Thymus (tissue), 11 donors: Measurements from ENCODE around the gene MRTFA. TPM values are rescaled to one million over a fixed set of nuclear protein-coding genes. Genes with fewer than 3 reads are reported as not detected.

ENCODE experiments used
- DNase-seq, 9 donors: peaks; one replicate each; pipeline ENCODE4 v3.0.0-alpha.2; 2013; ENCODE audit warnings: low spot score in 9 of 9, low read depth in 6 of 9, missing footprints in 1 of 9
- H3K27ac ChIP-seq, 2 donors: one replicate each; pipeline ENCODE4 v1.5.1; 2013; ENCODE audit warnings: control low read depth in 1 of 2, low read depth in 1 of 2, low read length in 1 of 2, mild to moderate bottlenecking in 1 of 2, moderate library complexity in 1 of 2
- H3K27me3 ChIP-seq, 2 donors: one replicate each; pipeline ENCODE4 v1.5.1; 2013; ENCODE audit warnings: low read length in 1 of 2; ENCODE audit not compliant: control insufficient read depth in 2 of 2, insufficient read depth in 1 of 2
- H3K36me3 ChIP-seq, 2 donors: one replicate each; pipeline ENCODE4 v1.5.1; 2013; ENCODE audit warnings: low read length in 1 of 2, mild to moderate bottlenecking in 1 of 2, moderate library complexity in 1 of 2; ENCODE audit not compliant: control insufficient read depth in 2 of 2, insufficient read depth in 2 of 2
- H3K4me1 ChIP-seq, 2 donors: one replicate each; pipeline ENCODE4 v1.5.1; 2013; ENCODE audit warnings: low read length in 2 of 2; ENCODE audit not compliant: control insufficient read depth in 2 of 2, insufficient read depth in 2 of 2
- H3K4me3 ChIP-seq, 2 donors: one replicate each; pipeline ENCODE4 v1.5.1; 2013; ENCODE audit warnings: low read length in 2 of 2, control low read depth in 1 of 2, mild to moderate bottlenecking in 1 of 2
- H3K9me3 ChIP-seq, 2 donors: one replicate each; pipeline ENCODE4 v1.5.1; 2013; ENCODE audit warnings: low read length in 1 of 2, mild to moderate bottlenecking in 1 of 2; ENCODE audit not compliant: control insufficient read depth in 2 of 2, insufficient read depth in 1 of 2
- WGBS: extraction: QIAGEN DNeasy Blood & Tissue Kit; methylation state at CpG from one replicate; pipeline ENCODE4 v1.1.7; 2013; 5-methylcytosine and 5-hydroxymethylcytosine counted together
- polyA plus RNA-seq: library from polyadenylated mRNA; stranded (reverse); fragments of 200-250 nt; gene quantifications from one replicate; pipeline ENCODE4 v1.2.3, GENCODE V29; 2013
- total RNA-seq: library from RNA; stranded (reverse); fragments of 120-200 nt; gene quantifications from one replicate; pipeline ENCODE4 v1.2.4, GENCODE V29; 2013
- donor health status: healthy.

Gene MRTFA
- total and polyA plus RNA-seq, 2 donors: 16.8 to 37.0 TPM

GRCh38 chr22:40521046-40521445 is 115.5 kb downstream of the MRTFA start:
- DNase-seq: no peak
- H3K27me3 ChIP-seq: no peaks in the 10 kb centered on the region
- no peaks in the 10 kb centered on the region for H3K9me3 ChIP-seq
- 95% methylated on average over 1 of the region's 1 CpG for WGBS
- H3K27ac ChIP-seq: no peak overlapping the region
- no peak overlapping the region for H3K4me3 ChIP-seq
- H3K36me3 ChIP-seq: peaks cover 7 to 24% of the 10 kb centered on the region in 2 donors
- peaks cover 0 to 2% of the 10 kb centered on the region in 2 donors for H3K4me1 ChIP-seq

- H3K27me3 ChIP-seq: no peaks in the 10 kb centered on the region
- H3K4me1 ChIP-seq: no peaks in the 10 kb centered on the region
- H3K27ac ChIP-seq: no peak overlapping the region
- H3K36me3 ChIP-seq: peaks cover 7 to 24% of the 10 kb centered on the region in 2 donors
- no peaks in the 10 kb centered on the region for H3K9me3 ChIP-seq
- DNase-seq: no peak
- no peak overlapping the region for H3K4me3 ChIP-seq
- WGBS: over 99% methylated on average over 2 of the region's 2 CpGs
Measured at GRCh38 chr22:40520562-40520961, 116.0 kb downstream of the MRTFA start.

- Histone ChIP-seq H3K36me3 (peaks cover 12 to 27% of the 10 kb centered on the region in 2 donors), H3K4me3 (no peak overlapping the region), H3K27me3 (no peaks in the 10 kb centered on the region), H3K9me3 (no peaks in the 10 kb centered on the region), H3K27ac (no peak overlapping the region), H3K4me1 (no peaks in the 10 kb centered on the region)
- DNase-seq: no peak
- 95% methylated on average over 3 of the region's 3 CpGs for WGBS
Measured at GRCh38 chr22:40519948-40520331, 116.6 kb downstream of the MRTFA start.

GRCh38 chr22:40519284-40519947 is 117.1 kb downstream of the MRTFA start:
- no peaks in the 10 kb centered on the region for H3K9me3 ChIP-seq
- DNase-seq: no peak
- peaks cover 12 to 26% of the 10 kb centered on the region in 2 donors for H3K36me3 ChIP-seq
- H3K27me3 ChIP-seq: no peaks in the 10 kb centered on the region
- WGBS: 92% methylated on average over 5 of the region's 5 CpGs
- no peak overlapping the region for H3K4me3 ChIP-seq
- peak overlapping the region in 1 of 2 donors; percentile 4 for H3K27ac ChIP-seq
- no peaks in the 10 kb centered on the region for H3K4me1 ChIP-seq

GRCh38 chr22:40518840-40519239 is 117.7 kb downstream of the MRTFA start:
- H3K27ac ChIP-seq: no peak overlapping the region
- WGBS: 90% methylated on average over 4 of the region's 4 CpGs
- H3K4me1 ChIP-seq: no peaks in the 10 kb centered on the region

GRCh38 chr22:40517631-40518030 is 118.9 kb downstream of the MRTFA start:
- Histone ChIP-seq H3K4me1 (no peaks in the 10 kb centered on the region), H3K4me3 (no peak overlapping the region), H3K9me3 (no peaks in the 10 kb centered on the region), H3K36me3 (peaks cover 12 to 22% of the 10 kb centered on the region in 2 donors), H3K27ac (no peak overlapping the region), H3K27me3 (no peaks in the 10 kb centered on the region)
- WGBS: 98% methylated on average over 3 of the region's 3 CpGs
- no peak for DNase-seq

More at GRCh38 chr22:40518840-40519239, 117.7 kb downstream of the MRTFA start:
- Histone ChIP-seq H3K4me3 (no peak overlapping the region), H3K9me3 (no peaks in the 10 kb centered on the region), H3K27me3 (no peaks in the 10 kb centered on the region), H3K36me3 (peaks cover 12 to 24% of the 10 kb centered on the region in 2 donors)
- no peak for DNase-seq

GRCh38 chr22:40516416-40516815 is 120.1 kb downstream of the MRTFA start:
- Histone ChIP-seq H3K4me3 (no peak overlapping the region), H3K36me3 (peaks cover 12 to 21% of the 10 kb centered on the region in 2 donors), H3K4me1 (no peaks in the 10 kb centered on the region), H3K9me3 (no peaks in the 10 kb centered on the region), H3K27ac (no peak overlapping the region), H3K27me3 (no peaks in the 10 kb centered on the region)
- WGBS: 95% methylated on average over 3 of the region's 3 CpGs
- DNase-seq: no peak

- Histone ChIP-seq H3K36me3 (peaks cover 8 to 9% of the 10 kb centered on the region in 2 donors), H3K9me3 (no peaks in the 10 kb centered on the region), H3K27ac (no peak overlapping the region), H3K4me3 (no peak overlapping the region), H3K27me3 (no peaks in the 10 kb centered on the region), H3K4me1 (no peaks in the 10 kb centered on the region)
- 94% methylated on average over 2 of the region's 2 CpGs for WGBS
- no peak for DNase-seq
Measured at GRCh38 chr22:40512426-40513136, 123.9 kb downstream of the MRTFA start.

- Histone ChIP-seq H3K27me3 (no peaks in the 10 kb centered on the region), H3K27ac (no peak overlapping the region), H3K4me3 (no peak overlapping the region), H3K36me3 (peaks cover 3 to 4% of the 10 kb centered on the region in 2 donors), H3K4me1 (no peaks in the 10 kb centered on the region), H3K9me3 (no peaks in the 10 kb centered on the region)
- DNase-seq: no peak
Measured at GRCh38 chr22:40511604-40512003, 124.9 kb downstream of the MRTFA start.
